H1 (cell line): ENCODE measurements around the gene CWC27. TPM values are rescaled to one million over a fixed set of nuclear protein-coding genes. Genes with fewer than 3 reads are reported as not detected.

Experiments used
- CTCF ChIA-PET: fragments of 300-600 bp; sonication (Branson Sonifier 250); formaldehyde crosslinking; loops from one replicate; lab custom pipeline; 2021; ENCODE audit not compliant: partially characterized antibody; lab: Charles Lee
- POLR2A ChIA-PET: fragments of 300-600 bp; sonication (Branson Sonifier 250); formaldehyde crosslinking; loops from one replicate; lab custom pipeline; 2021; ENCODE audit warnings: inconsistent platforms; ENCODE audit not compliant: partially characterized antibody; lab: Charles Lee
- DNase-seq, 2 experiments: peaks; one replicate each; pipeline versions ENCODE4 v3.0.0 to v3.0.0-alpha.2; 2010 to 2022; ENCODE audit warnings: low spot score in 2 of 2, low read depth in 1 of 2, mixed read lengths in 1 of 2
- FAIRE-seq: peaks from 2 replicates; lab custom pipeline; 2011; peaks lifted over from hg19 to GRCh38; lab: Jason Lieb, UNC
- H2AFZ ChIP-seq: 2 replicates; pipeline ENCODE4 v1.8.1; 2012; ENCODE audit warnings: low read length, inconsistent platforms
- H2AK5ac ChIP-seq: 2 replicates; pipeline ENCODE4 v1.6.1; 2013; ENCODE audit warnings: low read depth, low read length
- H2BK120ac ChIP-seq: replicated peaks from 2 replicates; pipeline ENCODE3; 2013; ENCODE audit warnings: low read depth, low read length, inconsistent platforms
- H2BK12ac ChIP-seq: 2 replicates; pipeline ENCODE4 v1.6.1; 2013; ENCODE audit warnings: low read depth, low read length
- H2BK15ac ChIP-seq: 2 replicates; pipeline ENCODE4 v1.6.1; 2013; ENCODE audit warnings: low read length
- H2BK20ac ChIP-seq: 2 replicates; pipeline ENCODE4 v1.6.1; 2013; ENCODE audit warnings: low read length
- H2BK5ac ChIP-seq: 2 replicates; pipeline ENCODE4 v1.6.1; 2013; ENCODE audit warnings: low read depth, low read length
- H3K14ac ChIP-seq: 2 replicates; pipeline ENCODE4 v1.6.1; 2013; ENCODE audit warnings: inconsistent platforms; ENCODE audit not compliant: insufficient read length
- H3K18ac ChIP-seq: 2 replicates; pipeline ENCODE4 v1.6.1; 2013; ENCODE audit warnings: low read length; ENCODE audit errors: extremely low read depth
- H3K23ac ChIP-seq: 2 replicates; pipeline ENCODE4 v1.6.1; 2013; ENCODE audit warnings: inconsistent platforms; ENCODE audit not compliant: insufficient read length
- H3K23me2 ChIP-seq: 2 replicates; pipeline ENCODE4 v1.6.1; 2013; ENCODE audit warnings: low read depth, low read length
- H3K27ac ChIP-seq: 2 replicates; pipeline ENCODE4 v1.6.1; 2011; ENCODE audit warnings: low read depth, low read length, inconsistent platforms
- H3K27me3 ChIP-seq, 4 experiments: replicated peaks in 1 of 4; 1 replicate in 1 of 4; 2 replicates in 3 of 4; pipeline versions ENCODE4 v1.6.1 to v1.8.1; 2011 to 2013; ENCODE audit warnings: low read length in 3 of 4, mild to moderate bottlenecking in 3 of 4, inconsistent platforms in 2 of 4, mixed read lengths in 2 of 4, moderate library complexity in 1 of 4; ENCODE audit not compliant: control insufficient read depth in 3 of 4, insufficient read depth in 3 of 4; ENCODE audit errors: extremely low read depth in 1 of 4
- H3K36me3 ChIP-seq, 4 experiments: 2 replicates each; pipeline versions ENCODE4 v1.6.1 to v1.8.1; 2011 to 2013; ENCODE audit warnings: mild to moderate bottlenecking in 4 of 4, low read length in 3 of 4, moderate library complexity in 2 of 4, control low read depth in 1 of 4, inconsistent platforms in 1 of 4; ENCODE audit not compliant: insufficient read depth in 4 of 4, control insufficient read depth in 2 of 4
- H3K4ac ChIP-seq: replicated peaks from 2 replicates; pipeline ENCODE3; 2013; ENCODE audit warnings: low read length, low read depth, mixed read lengths, inconsistent platforms; ENCODE audit not compliant: insufficient read length
- H3K4me1 ChIP-seq, 4 experiments: replicated peaks in 1 of 4; 1 replicate in 1 of 4; 2 replicates in 3 of 4; pipeline versions ENCODE4 v1.6.1 to v1.8.1; 2011 to 2013; ENCODE audit warnings: low read length in 3 of 4, inconsistent platforms in 2 of 4, mixed read lengths in 1 of 4; ENCODE audit not compliant: insufficient read depth in 4 of 4, control insufficient read depth in 3 of 4
- H3K4me2 ChIP-seq, 2 experiments: 2 replicates each; pipeline versions ENCODE4 v1.6.1 to v1.8.1; 2011 to 2013; ENCODE audit warnings: low read depth in 2 of 2, low read length in 2 of 2, control low read depth in 1 of 2, inconsistent platforms in 1 of 2, mild to moderate bottlenecking in 1 of 2; ENCODE audit not compliant: insufficient read depth in 1 of 2
- H3K4me3 ChIP-seq, 4 experiments: fragments of 200-600, 300-600 bp in 1 of 4; sonication (generic), shearing (Covaris generic), sonication (Bioruptor Twin) in 1 of 4; 2 replicates each; pipeline versions ENCODE4 v1.5.1 to v1.8.1; 2011 to 2016; ENCODE audit warnings: low read length in 4 of 4, low read depth in 3 of 4, control low read depth in 2 of 4, inconsistent platforms in 2 of 4, mild to moderate bottlenecking in 2 of 4, mixed read lengths in 1 of 4, moderate library complexity in 1 of 4; ENCODE audit not compliant: insufficient read depth in 2 of 4; ENCODE audit errors: extremely low read depth in 1 of 4
- H3K56ac ChIP-seq: replicated peaks from 2 replicates; pipeline ENCODE3; 2013; ENCODE audit warnings: low read depth, mild to moderate bottlenecking, mixed read lengths, low read length, inconsistent platforms; ENCODE audit not compliant: insufficient read length
- H3K79me1 ChIP-seq: 2 replicates; pipeline ENCODE4 v1.6.1; 2013; ENCODE audit warnings: low read depth, low read length, control low read depth
- H3K79me2 ChIP-seq, 2 experiments: 2 replicates each; pipeline versions ENCODE4 v1.6.1 to v1.8.1; 2012 to 2013; ENCODE audit warnings: low read length in 2 of 2, mild to moderate bottlenecking in 2 of 2, inconsistent platforms in 1 of 2; ENCODE audit not compliant: insufficient read depth in 2 of 2, control insufficient read depth in 1 of 2
- H3K9ac ChIP-seq, 4 experiments: replicated peaks in 1 of 4; 1 replicate in 1 of 4; 2 replicates in 3 of 4; pipeline versions ENCODE4 v1.6.1 to v1.8.1; 2011 to 2013; ENCODE audit warnings: low read depth in 3 of 4, low read length in 3 of 4, control low read depth in 2 of 4, mild to moderate bottlenecking in 2 of 4, moderate library complexity in 2 of 4, inconsistent platforms in 1 of 4; ENCODE audit errors: extremely low read depth in 1 of 4
- H3K9me3 ChIP-seq, 2 experiments: 2 replicates each; pipeline versions ENCODE4 v1.6.1 to v1.8.1; 2012 to 2013; ENCODE audit warnings: mild to moderate bottlenecking in 2 of 2, moderate library complexity in 2 of 2, control low read depth in 1 of 2, inconsistent platforms in 1 of 2, low read depth in 1 of 2, low read length in 1 of 2, mixed read lengths in 1 of 2; ENCODE audit not compliant: insufficient read depth in 2 of 2
- H4K20me1 ChIP-seq, 2 experiments: replicated peaks in 1 of 2; 2 replicates each; pipeline versions ENCODE3 to v1.8.1; 2011 to 2013; ENCODE audit warnings: inconsistent platforms in 2 of 2, low read length in 2 of 2, mild to moderate bottlenecking in 1 of 2; ENCODE audit not compliant: insufficient read depth in 2 of 2, control insufficient read depth in 1 of 2
- H4K5ac ChIP-seq: 2 replicates; pipeline ENCODE4 v1.6.1; 2013; ENCODE audit warnings: low read length, low read depth, mixed read lengths, inconsistent platforms; ENCODE audit not compliant: insufficient read length
- H4K8ac ChIP-seq: 2 replicates; pipeline ENCODE4 v1.8.0; 2013; ENCODE audit warnings: mild to moderate bottlenecking, moderate library complexity, low read length, inconsistent platforms; ENCODE audit not compliant: insufficient read depth; ENCODE audit errors: extremely low read depth
- H4K91ac ChIP-seq: replicated peaks from 2 replicates; pipeline ENCODE3; 2013; ENCODE audit warnings: low read length, mixed read lengths, inconsistent platforms; ENCODE audit not compliant: insufficient read length
- CBX5 ChIP-seq: fragments of 300-800, 300-1000 bp; sonication (generic); IDR thresholded peaks from 2 replicates; pipeline ENCODE4 v1.7.1; 2016; ENCODE audit warnings: antibody characterized with exemption, low read length, low read depth
- CTBP2 ChIP-seq: IDR thresholded peaks from 2 replicates; pipeline ENCODE4 v1.7.0; 2011; ENCODE audit warnings: borderline replicate concordance, mild to moderate bottlenecking, moderate library complexity, mixed read lengths, low read length; ENCODE audit not compliant: insufficient read depth, insufficient read length
- EGR1 ChIP-seq: IDR thresholded peaks from 2 replicates; pipeline ENCODE4 v1.6.1; 2011; ENCODE audit warnings: low read depth, low read length, borderline replicate concordance
- GTF2F1 ChIP-seq: IDR thresholded peaks from 2 replicates; pipeline ENCODE4 v1.6.1; 2012; ENCODE audit warnings: low read depth, low read length, improper control_type of control experiment, borderline replicate concordance
- HDAC2 ChIP-seq, 2 experiments: fragments of 300-600 bp in 1 of 2; sonication (generic) in 1 of 2; IDR thresholded peaks; 2 replicates each; pipeline ENCODE4 v1.6.1; 2011 to 2012; ENCODE audit warnings: low read depth in 2 of 2, low read length in 2 of 2, mild to moderate bottlenecking in 2 of 2, moderate library complexity in 2 of 2, borderline replicate concordance in 1 of 2, inconsistent platforms in 1 of 2
- KDM5A ChIP-seq: fragments of 200-600 bp; IDR thresholded peaks from 2 replicates; pipeline ENCODE4 v1.7.1; 2012; ENCODE audit warnings: mild to moderate bottlenecking, low read length, inconsistent platforms, mixed read lengths
- MAX ChIP-seq: IDR thresholded peaks from 2 replicates; pipeline ENCODE4 v1.6.1; 2012; ENCODE audit warnings: inconsistent platforms
- PHF8 ChIP-seq: fragments of 200-600 bp; sonication (generic); conservative IDR thresholded peaks from 2 replicates; pipeline ENCODE4 v1.7.1; 2012; ENCODE audit warnings: low read depth, mild to moderate bottlenecking, inconsistent platforms, low read length, moderate library complexity
- POLR2A ChIP-seq, 2 experiments: IDR thresholded peaks; 1 replicate in 1 of 2; 2 replicates in 1 of 2; pipeline ENCODE4 v1.6.1; 2011; ENCODE audit warnings: low read depth in 2 of 2, low read length in 2 of 2, mild to moderate bottlenecking in 2 of 2; ENCODE audit errors: control extremely low read depth in 1 of 2
- POLR2AphosphoS5 ChIP-seq: IDR thresholded peaks from 2 replicates; pipeline ENCODE4 v1.6.1; 2011; ENCODE audit warnings: low read depth, low read length
- SP1 ChIP-seq: IDR thresholded peaks from 2 replicates; pipeline ENCODE4 v1.6.1; 2011; ENCODE audit warnings: low read depth, low read length
- SRF ChIP-seq: IDR thresholded peaks from 2 replicates; pipeline ENCODE4 v1.6.1; 2011; ENCODE audit warnings: mild to moderate bottlenecking, low read depth, low read length, moderate library complexity
- TAF1 ChIP-seq: IDR thresholded peaks from 2 replicates; pipeline ENCODE4 v1.6.1; 2011; ENCODE audit warnings: mild to moderate bottlenecking, low read depth, low read length
- TCF12 ChIP-seq: IDR thresholded peaks from 2 replicates; pipeline ENCODE4 v1.6.1; 2011; ENCODE audit warnings: low read depth, mild to moderate bottlenecking, low read length
- TEAD4 ChIP-seq: IDR thresholded peaks from 2 replicates; pipeline ENCODE4 v1.6.1; 2012; ENCODE audit warnings: low read depth, low read length, inconsistent platforms, mixed read lengths
- WGBS, 2 experiments: shearing (Covaris generic) in 1 of 2; methylation state at CpG; one replicate each; pipeline versions ENCODE4 v1.1.6 to v1.1.7; 2013 to 2015; ENCODE audit warnings: low lambda C conversion rate in 2 of 2, mixed read lengths in 2 of 2, inconsistent platforms in 1 of 2, low coverage in 1 of 2, missing lambda C conversion rate in 1 of 2; ENCODE audit not compliant: insufficient replicate concordance in 2 of 2, insufficient coverage in 1 of 2, insufficient read length in 1 of 2; ENCODE audit errors: extremely low coverage in 1 of 2, missing lambda C conversion rate in 1 of 2; 5-methylcytosine and 5-hydroxymethylcytosine counted together
- polyA plus RNA-seq, 7 experiments: library from polyadenylated mRNA; depleted of rRNA in 3 of 7; stranded (reverse) in 5 of 7; unstranded in 2 of 7; fragments of >200 nt in 5 of 7; fragments of 200-250 nt in 2 of 7; gene quantifications; 1 replicate in 5 of 7; 2 replicates in 1 of 7; 4 replicates in 1 of 7; pipeline versions ENCODE4 v1.2.1 to v1.2.3, GENCODE V29; 2011 to 2013; ENCODE audit warnings: missing spikeins in 2 of 7, mixed read lengths in 2 of 7
- total RNA-seq: library from RNA; stranded (reverse); fragmentation: NEBNext Ultra II Directional; extraction: Animal tissue kit (Norgen Biotek cat#: 25700); gene quantifications from 2 replicates; pipeline ENCODE4 v1.2.1, GENCODE V29; 2021

The CWC27 gene
- total and polyA plus RNA-seq, 2 of the 8 experiments (the other 6 are each of a cell fraction or from before 2014, with no cell fraction given) = 24.9 to 43.4 TPM

- H3K4me3 ChIP-seq = no peak overlapping the region
- no peak overlapping the region for H2BK20ac ChIP-seq
- H3K18ac ChIP-seq = no peak overlapping the region
- H3K23ac ChIP-seq = no peak overlapping the region
- no peak overlapping the region for H3K9ac ChIP-seq
- no peak overlapping the region for H3K4me2 ChIP-seq
- H2BK5ac ChIP-seq = no peak overlapping the region
- CTCF ChIA-PET = no interaction called here
- H3K27ac ChIP-seq = no peak overlapping the region
- no peaks in the 10 kb centered on the region for H3K36me3 ChIP-seq
- H2BK15ac ChIP-seq = no peak overlapping the region
- H2BK120ac ChIP-seq = no peak overlapping the region
- H3K14ac ChIP-seq = no peak overlapping the region
- no peaks in the 10 kb centered on the region for H3K79me1 ChIP-seq
- H4K8ac ChIP-seq = no peak overlapping the region
- H3K4ac ChIP-seq = no peak overlapping the region
- no peak overlapping the region for H2AFZ ChIP-seq
- H3K9me3 ChIP-seq = no peaks in the 10 kb centered on the region
- H4K20me1 ChIP-seq = no peaks in the 10 kb centered on the region
- H3K56ac ChIP-seq = no peak overlapping the region
- no peak overlapping the region for H4K5ac ChIP-seq
- H2BK12ac ChIP-seq = no peak overlapping the region
- no peaks in the 10 kb centered on the region for H3K23me2 ChIP-seq
- H3K4me1 ChIP-seq = no peaks in the 10 kb centered on the region
- 97% methylated on average over 1 of the region's 1 CpG; no CpG with 5 or more reads in 1 of the 2 experiments for WGBS, 2 experiments
- FAIRE-seq (no peak), DNase-seq (no peak)
- no peak overlapping the region for H4K91ac ChIP-seq
- POLR2A ChIA-PET = no interaction called here
- no peak overlapping the region for H2AK5ac ChIP-seq
- no peaks in the 10 kb centered on the region for H3K79me2 ChIP-seq
- no peaks in the 10 kb centered on the region for H3K27me3 ChIP-seq
- TF ChIP-seq TCF12 (no peak), SP1 (no peak), EGR1 (no peak), CTBP2 (no peak), CBX5 (no peak), KDM5A (no peak), TEAD4 (no peak), MAX (no peak), SRF (no peak), TAF1 (no peak), HDAC2 (IDR thresholded peaks at IDR 0.05; ENCODE audit: borderline replicate concordance in 1 of 2, low read depth in 2 of 2, low read length in 2 of 2) (no peak), GTF2F1 (no peak), POLR2A (IDR thresholded peaks at IDR 0.05; ENCODE audit: control extremely low read depth in 1 of 2, low read depth in 2 of 2, low read length in 2 of 2) (no peak), PHF8 (no peak), POLR2AphosphoS5 (no peak)
These were observed 256.0 kb downstream of the CWC27 start for GRCh38 chr5:65024681-65025080.
